K562 (cell line): ENCODE data around the gene NT5DC1. TPM values are rescaled to one million over a fixed set of nuclear protein-coding genes. Genes with fewer than 3 reads are reported as not detected.
A peak's percentile ranks its signal among the peaks of the same experiment; 100 is the strongest.

Experiments
- CHD7 ChIP-seq: fragments of 200-600 bp; sonication (generic); IDR thresholded peaks from one replicate; pipeline ENCODE4 v1.6.1; 2012; ENCODE audit warnings: mild to moderate bottlenecking, low read depth, low read length, inconsistent platforms
- ELF4 ChIP-seq: fragments of 450-650 bp; formaldehyde crosslinking; IDR thresholded peaks from 2 replicates; pipeline ENCODE4 v1.4.0; 2022; ENCODE audit warnings: missing genetic modification characterization
- THAP7 ChIP-seq: fragments of 250-450 bp; sonication (Bioruptor Pico); IDR thresholded peaks from 2 replicates; pipeline ENCODE4 v1.5.0; 2021
- TSC22D4 ChIP-seq: fragments of 450-650 bp; IDR thresholded peaks from 2 replicates; pipeline ENCODE4 v1.6.1; 2016; ENCODE audit warnings: missing genetic modification characterization, missing biosample characterization, control low read depth
- ZBTB26 ChIP-seq: fragments of 450-650 bp; formaldehyde crosslinking; IDR thresholded peaks from 2 replicates; pipeline ENCODE4 v1.4.0; 2022; ENCODE audit warnings: missing genetic modification characterization
- polyA plus RNA-seq, 8 experiments: library from polyadenylated mRNA; depleted of rRNA in 4 of 8; stranded (reverse) in 5 of 8; unstranded in 3 of 8; fragments of >200 nt; fragmentation: Nextera tagmentation in 2 of 8; fragmentation: Illumina TruSeq in 1 of 8; extraction: Ambion mirVana in 2 of 8; extraction: Trizol in 1 of 8; gene quantifications; 2 replicates each; pipeline versions ENCODE4 v1.2.1 to v1.2.3, GENCODE V29; 2011 to 2014; ENCODE audit warnings: inconsistent platforms in 1 of 8, missing spikeins in 1 of 8
- total RNA-seq, 7 experiments: library from RNA; depleted of rRNA in 6 of 7; stranded (reverse); fragments of >200 nt in 6 of 7; fragmentation: Illumina TruSeq in 2 of 7; extraction: Trizol in 2 of 7; gene quantifications; 2 replicates each; pipeline versions ENCODE4 v1.2.1 to v1.2.3, GENCODE V29; 2011 to 2021; ENCODE audit warnings: low replicate concordance in 1 of 7

The NT5DC1 gene
- total and polyA plus RNA-seq, 9 of the 15 experiments (the other 6 are each of a cell fraction or from before 2014, with no cell fraction given): 4.9 to 28.5 (median 16.3) TPM

- TF ChIP-seq CHD7 (no peak), ZBTB26 (CRISPR knock-in tag) (no peak), TSC22D4 (0 out of 2 replicates have a peak, but pooled peaks have one; percentile 51), ELF4 (CRISPR knock-in tag) (0 out of 2 replicates have a peak, but pooled peaks have one; percentile 66), THAP7 (CRISPR knock-in tag) (no peak)
Observed at GRCh38 chr6:116291701-116292396, 191.2 kb downstream of the NT5DC1 start (continued).
